ENCODE data around the gene ENDOG.
"Not testable (repeated sequence)": the region's sequence is repeated elsewhere in the genome, so short reads cannot be mapped to it uniquely, and the experiment has no call there.

The ENDOG gene

GRCh38 chr9:128792978-128793686, 25.2 kb upstream of the ENDOG start:
- DNase-seq: no peak
- H3K27ac ChIP-seq: no peak overlapping the region
- no peaks in the 10 kb centered on the region for H3K27me3 ChIP-seq (replicated peaks)
- peaks cover 48% of the 10 kb centered on the region for H3K36me3 ChIP-seq (replicated peaks)
- no peak overlapping the region for H3K4me3 ChIP-seq (ENCODE audit: low read depth, low read length)
- in situ Hi-C loops (cut with HindIII; ENCODE audit: low pct_ligation_motif_present, low sequenced_read_pairs): no loop called here
- TF ChIP-seq, protein P1, sequence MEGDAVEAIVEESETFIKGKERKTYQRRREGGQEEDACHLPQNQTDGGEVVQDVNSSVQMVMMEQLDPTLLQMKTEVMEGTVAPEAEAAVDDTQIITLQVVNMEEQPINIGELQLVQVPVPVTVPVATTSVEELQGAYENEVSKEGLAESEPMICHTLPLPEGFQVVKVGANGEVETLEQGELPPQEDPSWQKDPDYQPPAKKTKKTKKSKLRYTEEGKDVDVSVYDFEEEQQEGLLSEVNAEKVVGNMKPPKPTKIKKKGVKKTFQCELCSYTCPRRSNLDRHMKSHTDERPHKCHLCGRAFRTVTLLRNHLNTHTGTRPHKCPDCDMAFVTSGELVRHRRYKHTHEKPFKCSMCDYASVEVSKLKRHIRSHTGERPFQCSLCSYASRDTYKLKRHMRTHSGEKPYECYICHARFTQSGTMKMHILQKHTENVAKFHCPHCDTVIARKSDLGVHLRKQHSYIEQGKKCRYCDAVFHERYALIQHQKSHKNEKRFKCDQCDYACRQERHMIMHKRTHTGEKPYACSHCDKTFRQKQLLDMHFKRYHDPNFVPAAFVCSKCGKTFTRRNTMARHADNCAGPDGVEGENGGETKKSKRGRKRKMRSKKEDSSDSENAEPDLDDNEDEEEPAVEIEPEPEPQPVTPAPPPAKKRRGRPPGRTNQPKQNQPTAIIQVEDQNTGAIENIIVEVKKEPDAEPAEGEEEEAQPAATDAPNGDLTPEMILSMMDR (IDR thresholded peaks at IDR 0.05; ENCODE audit: low read depth, low read length, missing control alignments): no peak

- H3K36me3 ChIP-seq (replicated peaks): peaks cover 55% of the 10 kb centered on the region
These were observed 23.3 kb upstream of the ENDOG start for GRCh38 chr9:128794961-128795360.

DNA sequence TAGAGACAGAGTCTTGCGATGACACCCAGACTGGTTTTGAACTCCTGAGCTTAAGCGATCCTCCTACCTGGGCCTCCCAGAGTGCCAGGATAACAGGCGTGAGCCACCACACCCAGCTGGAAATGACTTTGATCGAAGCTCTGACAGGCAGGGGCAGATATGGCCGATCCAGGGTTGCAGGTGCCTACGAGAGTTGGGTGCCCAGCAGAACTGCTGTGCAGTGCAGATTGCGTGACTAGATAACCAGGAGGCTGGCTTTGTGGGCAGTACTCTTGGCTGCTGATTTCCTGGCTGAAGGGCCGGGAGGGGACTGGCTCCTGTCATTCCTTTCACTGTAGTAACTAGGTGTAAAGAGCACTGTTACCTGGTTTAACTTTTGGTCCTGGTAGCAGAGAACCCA, 19.4 kb upstream of the ENDOG start:
- Histone ChIP-seq H3K27ac (no peak overlapping the region), H3K27me3 (replicated peaks) (no peaks in the 10 kb centered on the region), H3K36me3 (replicated peaks) (peaks cover 50% of the 10 kb centered on the region), H3K4me3 (ENCODE audit: low read depth, low read length) (no peak overlapping the region)
- TF ChIP-seq, protein P1 (IDR thresholded peaks at IDR 0.05; ENCODE audit: low read depth, low read length, missing control alignments): no peak
- in situ Hi-C loops (cut with HindIII; ENCODE audit: low pct_ligation_motif_present, low sequenced_read_pairs): no loop called here
- DNase-seq: no peak

More at GRCh38 chr9:128794961-128795360, 23.3 kb upstream of the ENDOG start:
- DNase-seq; in situ Hi-C loops (cut with HindIII; ENCODE audit: low pct_ligation_motif_present, low sequenced_read_pairs); H3K27me3 ChIP-seq (replicated peaks); H3K27ac ChIP-seq; H3K4me3 ChIP-seq (ENCODE audit: low read depth, low read length): not testable (repeated sequence)

- TF ChIP-seq, protein P1 (IDR thresholded peaks at IDR 0.05; ENCODE audit: low read depth, low read length, missing control alignments): no peak
- Histone ChIP-seq H3K36me3 (replicated peaks) (peaks cover 49% of the 10 kb centered on the region), H3K27ac (no peak overlapping the region), H3K27me3 (replicated peaks) (no peaks in the 10 kb centered on the region), H3K4me3 (ENCODE audit: low read depth, low read length) (no peak overlapping the region)
- no peak for DNase-seq
- in situ Hi-C loops (cut with HindIII; ENCODE audit: low pct_ligation_motif_present, low sequenced_read_pairs): no loop called here
These were observed 18.2 kb upstream of the ENDOG start for GRCh38 chr9:128800061-128800460.

DNA sequence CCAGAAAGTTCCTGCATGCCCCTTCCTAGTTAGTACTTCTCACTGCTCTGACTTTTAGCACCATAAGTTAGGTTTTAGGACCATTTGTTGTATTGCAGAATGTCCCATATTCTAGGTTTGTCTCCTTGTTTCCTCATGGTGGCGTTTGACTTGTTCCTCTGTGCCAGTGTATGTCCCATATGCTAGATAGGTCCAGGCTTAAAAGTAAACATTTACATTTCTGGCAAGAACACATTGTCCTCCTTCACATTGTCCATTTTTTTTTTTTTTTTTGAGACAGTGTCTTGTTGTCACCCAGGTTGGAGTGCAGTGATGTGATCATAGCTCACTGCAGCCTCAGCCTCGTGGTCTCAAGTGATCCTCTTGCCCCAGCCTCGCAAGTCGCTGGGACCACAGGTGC, 15.8 kb upstream of the ENDOG start:
- in situ Hi-C loops (cut with HindIII; ENCODE audit: low pct_ligation_motif_present, low sequenced_read_pairs): no loop called here
- DNase-seq: no peak
- Histone ChIP-seq H3K27me3 (replicated peaks) (no peaks in the 10 kb centered on the region), H3K36me3 (replicated peaks) (peaks cover 59% of the 10 kb centered on the region), H3K4me3 (ENCODE audit: low read depth, low read length) (no peak overlapping the region), H3K27ac (no peak overlapping the region)
- TF ChIP-seq, protein P1 (IDR thresholded peaks at IDR 0.05; ENCODE audit: low read depth, low read length, missing control alignments): no peak

DNA sequence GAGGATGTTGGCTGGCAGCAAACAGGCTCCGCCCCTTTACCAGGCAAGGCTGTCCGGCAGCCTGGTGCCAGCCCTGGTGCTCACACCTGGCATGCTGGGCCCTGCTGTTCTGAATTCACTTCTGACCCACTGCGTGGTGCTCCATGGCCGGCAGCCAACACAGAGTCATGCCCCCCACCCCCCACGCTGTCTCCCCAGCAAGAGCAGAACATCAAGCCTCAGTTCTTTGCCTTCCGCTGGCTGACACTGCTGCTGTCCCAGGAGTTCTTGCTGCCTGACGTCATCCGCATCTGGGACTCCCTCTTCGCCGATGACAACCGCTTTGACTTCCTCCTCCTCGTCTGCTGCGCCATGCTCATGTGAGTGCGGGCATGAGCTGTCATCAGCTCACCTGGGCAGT, 12.6 kb upstream of the ENDOG start:
- no peak overlapping the region for H3K4me3 ChIP-seq (ENCODE audit: low read depth, low read length)
- in situ Hi-C loops (cut with HindIII; ENCODE audit: low pct_ligation_motif_present, low sequenced_read_pairs): no loop called here
- TF ChIP-seq, protein P1 (IDR thresholded peaks at IDR 0.05; ENCODE audit: low read depth, low read length, missing control alignments): no peak
- H3K27me3 ChIP-seq (replicated peaks): no peaks in the 10 kb centered on the region
- H3K36me3 ChIP-seq (replicated peaks): peaks cover 55% of the 10 kb centered on the region
- H3K27ac ChIP-seq: no peak overlapping the region
- DNase-seq: no peak

All from brain microvascular endothelial cell (primary cell).